Pancreas (tissue), 10 donors: ENCODE data around the gene ABL1. TPM values are rescaled to one million over a fixed set of nuclear protein-coding genes. Genes with fewer than 3 reads are reported as not detected.

Experiments
- ATAC-seq, 4 donors: fragments of 200-7000 bp; cut with Tn5 transposase; one replicate each; pipeline versions ENCODE4 v1.8.0 to v1.9.1; 2020; ENCODE audit warnings: mild to moderate bottlenecking in 4 of 4, moderate library complexity in 4 of 4
- DNase-seq, 6 donors: peaks; one replicate each; pipeline ENCODE4 v3.0.0-alpha.2; 2020
- FAIRE-seq: peaks from 2 replicates; lab custom pipeline; 2012; peaks lifted over from hg19 to GRCh38; lab: Jason Lieb, UNC
- H3K27ac ChIP-seq, 4 donors: fragments of 200-600 bp; sonication (generic); 1 replicate in 3 of 4; 2 replicates in 1 of 4; pipeline versions ENCODE4 v1.5.0 to v1.8.0; 2020
- H3K27me3 ChIP-seq, 4 donors: fragments of 200-600 bp; one replicate each; pipeline ENCODE4 v1.8.0; 2021
- H3K36me3 ChIP-seq, 3 donors: fragments of 200-600 bp; sonication (generic) in 1 of 3; one replicate each; pipeline versions ENCODE4 v1.5.0 to v1.8.0; 2020 to 2021
- H3K4me1 ChIP-seq, 3 donors: fragments of 200-600 bp; one replicate each; pipeline ENCODE4 v1.8.0; 2021
- H3K4me3 ChIP-seq, 4 donors: fragments of 200-600 bp; sonication (generic) in 2 of 4; one replicate each; pipeline versions ENCODE4 v1.5.0 to v1.8.0; 2020 to 2021
- H3K9me3 ChIP-seq, 4 donors: fragments of 200-600 bp; one replicate each; pipeline ENCODE4 v1.8.0; 2021
- WGBS, 2 donors: extraction: QIAGEN DNeasy Blood & Tissue Kit; methylation state at CpG; one replicate each; pipeline ENCODE4 v1.1.7; 2013; 5-methylcytosine and 5-hydroxymethylcytosine counted together
- intact Hi-C, 3 donors: fragments of 100-400 bp; cut with DNase I; formaldehyde crosslinking; loops; one replicate each; pipeline versions ENCODE4 v1.11.1 to v1.14.2; 2022
- polyA plus RNA-seq, 2 donors: library from polyadenylated mRNA; stranded (reverse); fragments of 200-250 nt; gene quantifications; one replicate each; pipeline ENCODE4 v1.2.3, GENCODE V29; 2013
- total RNA-seq, 6 donors: library from RNA; stranded (reverse); fragmentation: NEBNext Ultra II Directional in 4 of 6; extraction: Animal tissue kit (Norgen Biotek cat#: 25700) in 4 of 6; gene quantifications; one replicate each; pipeline versions ENCODE4 v1.2.1 to v1.2.4, GENCODE V29; 2021 to 2023
- TF ChIP-seq, protein P1 (sequence below), 4 donors: fragments of 200-600 bp; sonication (generic) in 3 of 4; IDR thresholded peaks; one replicate each; pipeline versions ENCODE4 v1.5.0 to v1.8.0; 2021; ENCODE audit warnings: antibody characterized with exemption in 4 of 4
- donor health status: healthy with polysubstance abuse.
- donor health status: DM: no; HTN: no; CAD: no; lungs with moderate emphysema.
- donor health status: DM: no; HTN: no; CAD: no.
- donor health status: control.
- donor health status: control.
- donor health status: Bipolar disorder and iron deficiency.
- donor health status: DM: yes; HTN: yes; CAD: no.
- donor health status: DM: no; HTN: no; CAD: no.
- donor health status: DM: no; HTN: no; CAD: no.
- donor health status: DM: yes; HTN: yes; CAD: no.

The ABL1 gene
- total and polyA plus RNA-seq, 8 donors, result 15.3 to 31.9 (median 19.4) TPM

DNA sequence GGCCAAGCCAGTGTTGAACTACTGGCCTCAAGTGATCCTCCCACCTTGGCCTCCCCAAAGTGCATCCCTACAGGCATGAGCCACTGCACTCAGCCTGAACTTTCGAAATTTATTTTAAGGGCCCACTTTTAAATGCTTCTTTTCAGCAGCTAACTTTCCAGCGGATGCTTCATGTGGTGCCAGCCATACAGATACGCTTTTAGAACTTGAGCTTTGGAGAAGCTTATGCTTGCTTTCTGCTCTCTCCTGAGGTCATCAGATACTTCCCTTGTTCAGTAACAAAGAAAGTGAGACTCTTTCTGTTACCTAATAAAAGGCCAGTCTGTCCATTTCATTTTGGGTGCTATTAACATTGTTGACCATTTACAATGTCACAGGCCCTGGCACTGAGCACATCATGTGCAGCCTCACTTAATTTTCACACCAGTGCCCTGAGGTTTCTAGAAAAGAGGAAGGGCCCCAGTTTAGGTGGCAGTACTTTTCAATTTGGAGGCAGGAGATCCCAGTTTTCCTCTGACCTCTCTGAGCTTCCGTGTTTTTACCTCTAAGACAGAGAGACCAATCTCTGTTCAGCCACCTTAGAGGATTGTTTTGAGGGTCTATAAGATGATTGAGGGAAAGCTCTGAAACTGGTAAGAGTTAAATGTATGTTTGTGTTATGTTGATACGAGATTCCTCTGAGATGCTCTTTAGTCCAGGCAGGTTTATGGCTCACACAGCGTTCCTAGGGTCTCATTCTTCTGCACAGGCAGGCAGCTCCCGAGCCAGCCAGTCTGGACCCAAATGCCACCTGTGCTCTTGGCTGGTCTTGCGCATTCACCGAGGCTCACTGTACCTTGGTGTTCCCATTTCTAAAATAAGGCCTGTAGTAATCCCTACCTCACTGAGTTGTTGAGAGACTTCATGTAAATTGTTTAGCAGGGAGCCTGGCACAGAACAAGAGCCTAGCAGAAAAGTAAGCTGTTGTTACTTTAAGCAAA is 4.4 kb downstream of the ABL1 start:
- Histone ChIP-seq H3K36me3 (no peaks in the 10 kb centered on the region), H3K4me1 (peaks cover 1 to 13% (median 11%) of the 10 kb centered on the region in 3 donors), H3K4me3 (no peak overlapping the region), H3K27me3 (no peaks in the 10 kb centered on the region), H3K27ac (no peak overlapping the region), H3K9me3 (no peaks in the 10 kb centered on the region)
- intact Hi-C loops, result no loop called here
- DNase-seq (no peak), ATAC-seq (no peak), FAIRE-seq (no peak)
- WGBS, 2 donors, result 73 to 76% methylated on average over 9 of the region's 9 CpGs
- TF ChIP-seq, protein P1, sequence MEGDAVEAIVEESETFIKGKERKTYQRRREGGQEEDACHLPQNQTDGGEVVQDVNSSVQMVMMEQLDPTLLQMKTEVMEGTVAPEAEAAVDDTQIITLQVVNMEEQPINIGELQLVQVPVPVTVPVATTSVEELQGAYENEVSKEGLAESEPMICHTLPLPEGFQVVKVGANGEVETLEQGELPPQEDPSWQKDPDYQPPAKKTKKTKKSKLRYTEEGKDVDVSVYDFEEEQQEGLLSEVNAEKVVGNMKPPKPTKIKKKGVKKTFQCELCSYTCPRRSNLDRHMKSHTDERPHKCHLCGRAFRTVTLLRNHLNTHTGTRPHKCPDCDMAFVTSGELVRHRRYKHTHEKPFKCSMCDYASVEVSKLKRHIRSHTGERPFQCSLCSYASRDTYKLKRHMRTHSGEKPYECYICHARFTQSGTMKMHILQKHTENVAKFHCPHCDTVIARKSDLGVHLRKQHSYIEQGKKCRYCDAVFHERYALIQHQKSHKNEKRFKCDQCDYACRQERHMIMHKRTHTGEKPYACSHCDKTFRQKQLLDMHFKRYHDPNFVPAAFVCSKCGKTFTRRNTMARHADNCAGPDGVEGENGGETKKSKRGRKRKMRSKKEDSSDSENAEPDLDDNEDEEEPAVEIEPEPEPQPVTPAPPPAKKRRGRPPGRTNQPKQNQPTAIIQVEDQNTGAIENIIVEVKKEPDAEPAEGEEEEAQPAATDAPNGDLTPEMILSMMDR (IDR thresholded peaks at IDR 0.05), result no peak

DNA sequence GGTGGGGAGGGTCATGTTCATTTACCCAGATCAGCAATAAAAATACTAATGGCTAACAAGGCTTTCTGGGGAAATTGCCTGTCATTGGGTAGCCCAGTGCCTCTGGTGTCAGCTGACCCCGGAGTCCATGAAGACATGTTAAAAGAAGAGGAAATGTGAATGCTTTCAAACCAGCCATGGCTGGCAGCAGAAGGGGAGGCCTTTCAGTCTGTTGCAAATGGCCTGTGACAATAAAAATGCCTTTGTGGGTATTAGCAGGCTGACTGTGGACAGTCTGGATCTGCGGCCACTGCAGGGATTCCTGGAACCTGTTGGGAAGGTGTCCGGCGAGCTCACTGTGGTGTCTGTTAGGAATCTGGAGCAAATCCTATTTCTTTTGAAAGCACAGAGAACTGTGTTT is 7.5 kb downstream of the ABL1 start:
- H3K27me3 ChIP-seq, result no peaks in the 10 kb centered on the region
- no peaks in the 10 kb centered on the region for H3K9me3 ChIP-seq
- WGBS, 2 donors, result 89 to 90% methylated on average over 4 of the region's 4 CpGs
- no peaks in the 10 kb centered on the region for H3K36me3 ChIP-seq
- TF ChIP-seq, protein P1 (IDR thresholded peaks at IDR 0.05), result no peak
- no peak for FAIRE-seq
- H3K4me3 ChIP-seq, result no peak overlapping the region
- H3K4me1 ChIP-seq, result peaks cover 4 to 17% (median 14%) of the 10 kb centered on the region in 3 donors
- no peak for ATAC-seq
- no peak overlapping the region for H3K27ac ChIP-seq
- intact Hi-C loops, result no loop called here
- no peak for DNase-seq

DNA sequence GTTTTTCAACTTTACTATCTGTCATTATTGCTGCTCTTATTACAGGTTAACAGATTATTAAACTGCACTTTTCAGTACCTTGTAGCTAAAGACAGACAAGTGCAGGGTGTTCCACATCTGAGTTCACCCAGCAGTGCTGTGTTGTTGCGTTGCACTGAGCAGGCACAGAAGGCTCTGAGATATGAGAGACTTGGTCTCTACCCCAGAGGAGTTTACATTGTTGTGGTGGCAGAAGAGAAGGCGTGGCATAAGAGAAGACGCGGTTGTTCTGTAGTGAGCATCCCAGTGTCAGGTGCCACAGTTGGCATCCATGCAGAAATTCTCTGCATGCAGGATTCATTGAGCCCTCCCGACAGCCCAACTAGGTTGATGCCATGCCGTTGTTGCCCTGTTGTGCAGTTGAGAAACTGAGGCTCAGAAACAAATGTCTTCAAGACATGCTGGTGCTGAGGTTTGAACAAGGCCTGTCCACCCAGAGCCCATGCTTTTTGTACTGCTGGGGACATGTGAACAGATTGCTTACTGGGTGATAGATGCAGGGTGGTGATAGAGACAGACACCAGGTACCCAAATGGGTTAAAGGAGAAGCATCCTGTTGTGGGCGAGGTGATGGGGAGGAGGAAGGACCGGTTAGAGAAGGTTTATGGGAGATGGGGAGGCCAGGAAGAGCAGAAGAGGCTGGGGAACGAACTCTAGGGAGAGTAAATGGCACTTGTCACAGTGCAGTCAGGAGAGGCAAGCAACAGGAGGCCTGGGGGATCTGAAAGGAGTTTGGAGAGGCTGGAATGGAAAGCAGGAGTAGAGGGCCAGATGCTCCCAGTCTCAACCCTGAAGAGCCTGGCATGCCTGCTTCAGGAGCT is 8.2 kb downstream of the ABL1 start:
- ATAC-seq (no peak), FAIRE-seq (no peak), DNase-seq (no peak)
- Histone ChIP-seq H3K27me3 (no peaks in the 10 kb centered on the region), H3K9me3 (no peaks in the 10 kb centered on the region), H3K4me3 (no peak overlapping the region), H3K4me1 (peaks cover 5 to 15% (median 8%) of the 10 kb centered on the region in 3 donors), H3K36me3 (no peaks in the 10 kb centered on the region), H3K27ac (no peak overlapping the region)
- TF ChIP-seq, protein P1 (IDR thresholded peaks at IDR 0.05), result no peak
- WGBS, 2 donors, result 85% methylated on average over 9 of the region's 9 CpGs
- intact Hi-C loops, result no loop called here

GRCh38 chr9:130844044-130844451 is 9.0 kb downstream of the ABL1 start:
- 72 to 84% methylated on average over 4 of the region's 4 CpGs for WGBS, 2 donors
- H3K36me3 ChIP-seq, result no peaks in the 10 kb centered on the region
- ATAC-seq, result no peak
- no peaks in the 10 kb centered on the region for H3K9me3 ChIP-seq
- no peak for DNase-seq
- H3K4me1 ChIP-seq, result peaks cover 5 to 13% (median 8%) of the 10 kb centered on the region in 3 donors
- intact Hi-C loops, result no loop called here
- TF ChIP-seq, protein P1 (IDR thresholded peaks at IDR 0.05), result no peak
- H3K27me3 ChIP-seq, result no peaks in the 10 kb centered on the region
- H3K4me3 ChIP-seq, result no peak overlapping the region
- H3K27ac ChIP-seq, result no peak overlapping the region
- FAIRE-seq, result no peak
